IgD-negative memory B cell (primary cell): ENCODE data around the gene PODNL1. TPM values are rescaled to one million over a fixed set of nuclear protein-coding genes. Genes with fewer than 3 reads are reported as not detected.
A peak's percentile ranks its signal among the peaks of the same experiment; 100 is the strongest.
"Not testable (repeated sequence)": the region's sequence is repeated elsewhere in the genome, so short reads cannot be mapped to it uniquely, and the experiment has no call there.

Source experiments
- H3K27ac Mint-ChIP-seq, 3 donors: one replicate each; pipeline ENCODE4 v1.8.0; 2020 to 2022; ENCODE audit warnings: mild to moderate bottlenecking in 3 of 3, mixed read lengths in 3 of 3, moderate library complexity in 1 of 3
- H3K27me3 Mint-ChIP-seq: one replicate; pipeline ENCODE4 v1.8.0; 2021; ENCODE audit warnings: mixed read lengths
- H3K36me3 Mint-ChIP-seq: one replicate; pipeline ENCODE4 v1.8.0; 2020; ENCODE audit warnings: mild to moderate bottlenecking, mixed read lengths
- H3K4me1 Mint-ChIP-seq, 3 donors: one replicate each; pipeline ENCODE4 v1.8.0; 2020 to 2022; ENCODE audit warnings: mixed read lengths in 3 of 3, mild to moderate bottlenecking in 1 of 3
- H3K4me3 Mint-ChIP-seq, 4 donors: one replicate each; pipeline ENCODE4 v1.8.0; 2020 to 2022; ENCODE audit warnings: mild to moderate bottlenecking in 4 of 4, mixed read lengths in 4 of 4, moderate library complexity in 3 of 4
- H3K9me3 Mint-ChIP-seq, 3 donors: one replicate each; pipeline ENCODE4 v1.8.0; 2020 to 2021; ENCODE audit warnings: mixed read lengths in 3 of 3, mild to moderate bottlenecking in 1 of 3
- polyA plus RNA-seq: library from polyadenylated mRNA; unstranded; fragments of 300-500 nt; fragmentation: Illumina TruSeq; gene quantifications from one replicate; pipeline ENCODE4 v1.2.3, GENCODE V29; 2021

PODNL1 gene
- polyA plus RNA-seq, 1 donor from 2014 or later = not detected

DNA sequence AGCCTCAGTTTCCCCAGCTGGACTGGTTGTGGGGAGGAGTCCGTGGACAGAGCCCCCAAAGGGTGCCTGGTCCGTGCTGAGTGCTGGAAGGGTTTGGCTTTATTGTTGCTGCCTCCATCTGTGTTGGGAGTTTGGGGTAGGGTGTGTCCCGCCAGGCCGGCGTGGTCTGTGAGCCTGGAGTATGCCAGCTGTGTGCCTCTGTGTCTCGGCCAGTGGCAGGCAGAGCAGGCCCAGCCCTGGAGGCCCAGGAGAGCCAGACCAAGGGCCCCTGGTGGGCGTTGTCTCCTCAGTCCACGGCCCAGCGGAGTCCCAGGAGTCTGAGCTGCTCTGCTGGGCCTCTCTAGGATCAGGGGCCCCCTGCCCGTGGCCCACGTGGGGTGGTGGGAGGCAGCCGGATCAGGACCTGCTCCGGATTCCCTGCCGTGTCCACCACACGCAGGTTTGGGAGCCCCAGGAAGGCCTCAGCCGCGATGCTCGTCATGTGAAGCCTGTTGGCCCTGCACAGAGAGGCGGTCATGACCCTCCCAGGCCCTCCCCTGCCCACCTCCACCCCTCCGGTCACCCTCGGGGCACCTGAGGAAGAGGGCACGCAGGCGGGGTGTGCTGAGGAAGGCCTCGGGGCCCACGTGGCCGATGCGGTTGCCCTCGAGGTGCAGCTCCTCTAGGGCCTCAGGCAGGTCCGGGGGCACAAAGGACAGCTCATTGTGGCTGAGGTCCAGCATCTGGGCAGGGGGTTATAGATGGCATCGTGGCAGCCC lies 6.6 kb downstream of the PODNL1 start:
- H3K36me3 Mint-ChIP-seq = peaks cover 3% of the 10 kb centered on the region
- H3K27ac Mint-ChIP-seq = no peak overlapping the region
- peaks cover 0 to 3% (median 0%) of the 10 kb centered on the region in 3 donors for H3K4me1 Mint-ChIP-seq
- H3K27me3 Mint-ChIP-seq = peaks cover 9% of the 10 kb centered on the region
- no peaks in the 10 kb centered on the region for H3K9me3 Mint-ChIP-seq
- H3K4me3 Mint-ChIP-seq = no peak overlapping the region

DNA sequence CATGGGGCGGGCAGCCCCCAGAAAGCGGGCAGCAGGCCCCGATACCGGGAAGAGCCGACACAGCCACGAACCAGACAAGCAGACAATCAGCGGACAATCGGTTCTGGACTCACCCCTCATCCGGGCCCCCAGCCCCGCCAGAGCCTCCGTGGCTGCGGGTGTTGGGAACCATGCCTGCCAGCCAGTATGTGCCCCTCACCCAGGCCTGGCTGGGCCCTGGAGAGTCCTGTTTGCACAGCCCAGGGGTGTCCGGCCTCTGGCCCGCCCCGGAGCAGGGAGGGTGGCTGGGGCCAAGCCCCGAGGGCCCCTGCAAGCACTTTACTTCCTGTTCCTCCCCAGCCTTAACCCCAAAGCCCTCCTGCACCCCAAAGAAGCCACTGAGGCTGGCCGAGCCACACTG lies 7.8 kb downstream of the PODNL1 start:
- Mint-ChIP-seq H3K27me3 (peaks cover 6% of the 10 kb centered on the region), H3K27ac (no peak overlapping the region), H3K4me3 (no peak overlapping the region), H3K9me3 (no peaks in the 10 kb centered on the region), H3K4me1 (peaks cover 0 to 3% (median 3%) of the 10 kb centered on the region in 3 donors), H3K36me3 (peaks cover 3% of the 10 kb centered on the region)

- H3K36me3 Mint-ChIP-seq = peaks cover 7% of the 10 kb centered on the region
- H3K4me3 Mint-ChIP-seq = no peak overlapping the region
- peaks cover 0 to 3% (median 3%) of the 10 kb centered on the region in 3 donors for H3K4me1 Mint-ChIP-seq
- H3K9me3 Mint-ChIP-seq = no peaks in the 10 kb centered on the region
- H3K27me3 Mint-ChIP-seq = peaks cover 6% of the 10 kb centered on the region
- H3K27ac Mint-ChIP-seq = no peak overlapping the region
Observed at GRCh38 chr19:13929956-13930355, 8.3 kb downstream of the PODNL1 start.

DNA sequence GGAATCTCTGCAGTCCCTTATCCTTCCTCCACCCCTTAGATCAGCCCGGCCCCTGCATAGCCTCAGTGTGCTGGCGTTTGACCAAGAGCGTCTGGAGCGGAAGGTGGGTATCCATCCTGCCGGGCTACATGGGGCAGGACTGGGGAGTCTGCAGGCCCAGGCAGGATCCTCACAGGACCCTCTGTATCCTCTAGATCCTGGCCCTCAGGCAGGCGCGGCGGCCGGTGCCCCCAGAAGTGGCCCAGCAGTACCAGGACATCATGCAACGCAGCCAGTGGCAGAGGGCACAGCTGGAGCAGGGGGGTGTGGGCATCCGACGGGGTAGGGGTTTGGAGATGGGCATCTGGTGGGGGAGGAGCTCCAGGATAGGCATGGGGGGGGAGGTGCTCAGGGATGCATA lies 8.9 kb downstream of the PODNL1 start:
- peaks cover 4% of the 10 kb centered on the region for H3K27me3 Mint-ChIP-seq
- H3K4me1 Mint-ChIP-seq = peaks cover 0 to 3% (median under 1%) of the 10 kb centered on the region in 3 donors
- no peak overlapping the region for H3K27ac Mint-ChIP-seq
- H3K9me3 Mint-ChIP-seq = no peaks in the 10 kb centered on the region
- peaks cover 10% of the 10 kb centered on the region for H3K36me3 Mint-ChIP-seq
- no peak overlapping the region for H3K4me3 Mint-ChIP-seq

DNA sequence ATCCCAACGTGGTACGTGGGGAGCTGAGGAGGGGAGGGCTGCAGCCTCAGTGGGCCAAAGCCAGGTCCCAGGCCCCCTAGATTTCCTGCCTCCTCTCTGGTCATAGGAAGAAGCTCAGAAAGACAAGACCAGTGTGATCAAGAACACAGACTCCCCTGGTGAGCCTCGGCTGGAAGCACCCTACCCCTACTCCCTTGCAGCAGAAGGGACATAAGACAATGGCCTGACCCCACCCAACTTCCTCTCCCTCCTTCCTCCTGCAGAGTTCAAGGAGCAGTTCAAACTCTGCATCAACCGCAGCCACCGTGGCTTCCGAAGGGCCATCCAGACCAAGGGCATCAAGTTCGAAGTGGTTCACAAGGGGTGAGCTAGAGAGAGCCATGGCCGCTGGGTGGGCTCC lies 11.5 kb downstream of the PODNL1 start:
- H3K4me3 Mint-ChIP-seq = no peak overlapping the region
- no peak overlapping the region for H3K27ac Mint-ChIP-seq
- peaks cover 0 to 3% (median 0%) of the 10 kb centered on the region in 3 donors for H3K4me1 Mint-ChIP-seq
- H3K9me3 Mint-ChIP-seq = no peaks in the 10 kb centered on the region
- peaks cover 18% of the 10 kb centered on the region for H3K36me3 Mint-ChIP-seq
- no peaks in the 10 kb centered on the region for H3K27me3 Mint-ChIP-seq

GRCh38 chr19:13926010-13926409 lies 12.2 kb downstream of the PODNL1 start:
- Mint-ChIP-seq H3K4me1 (peaks cover 0 to 8% (median 0%) of the 10 kb centered on the region in 3 donors), H3K9me3 (peaks cover 0 to 2% (median 0%) of the 10 kb centered on the region in 3 donors), H3K4me3 (no peak overlapping the region), H3K27ac (no peak overlapping the region), H3K36me3 (peaks cover 24% of the 10 kb centered on the region), H3K27me3 (no peaks in the 10 kb centered on the region)

DNA sequence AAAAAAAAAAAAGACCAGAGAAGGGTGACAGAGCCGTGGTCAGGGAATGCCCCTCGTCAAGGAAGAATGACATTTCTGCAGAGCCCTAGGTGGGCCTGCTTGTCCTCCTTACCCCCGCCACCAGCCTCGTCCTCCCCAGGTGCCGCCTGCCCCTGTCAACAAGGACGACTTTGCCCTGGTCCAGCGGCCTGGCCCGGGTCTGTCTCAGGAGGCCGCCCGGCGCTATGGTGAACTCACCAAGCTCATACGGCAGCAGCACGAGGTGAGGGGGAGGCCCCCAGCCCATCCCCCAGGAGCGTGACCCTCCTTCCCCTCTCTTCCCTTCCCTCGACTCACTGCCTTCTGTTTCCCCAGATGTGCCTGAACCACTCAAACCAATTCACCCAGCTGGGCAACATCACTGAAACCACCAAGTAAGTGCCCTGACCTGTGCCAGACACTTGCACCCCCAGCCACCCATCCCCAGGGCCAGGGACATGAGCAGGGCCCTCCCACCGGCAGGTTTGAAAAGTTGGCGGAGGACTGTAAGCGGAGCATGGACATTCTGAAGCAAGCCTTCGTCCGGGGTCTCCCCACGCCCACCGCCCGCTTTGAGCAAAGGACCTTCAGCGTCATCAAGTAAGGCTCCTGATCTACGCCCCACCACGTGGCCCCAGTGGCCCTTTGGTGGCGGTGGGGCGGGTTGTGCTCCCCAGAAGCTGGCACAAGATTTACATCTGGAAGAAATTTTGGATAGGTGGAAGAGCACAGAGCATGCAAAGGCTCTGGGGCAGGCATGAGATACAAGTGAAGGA lies 14.8 kb downstream of the PODNL1 start:
- Mint-ChIP-seq H3K36me3 (peaks cover 25% of the 10 kb centered on the region), H3K4me3 (no peak overlapping the region), H3K9me3 (peaks cover 0 to 2% (median 0%) of the 10 kb centered on the region in 3 donors), H3K27ac (no peak overlapping the region), H3K27me3 (no peaks in the 10 kb centered on the region), H3K4me1 (peaks cover 0 to 8% (median 0%) of the 10 kb centered on the region in 3 donors)

- H3K36me3 Mint-ChIP-seq = peaks cover 23% of the 10 kb centered on the region
- H3K27me3 Mint-ChIP-seq, H3K4me3 Mint-ChIP-seq, H3K27ac Mint-ChIP-seq, H3K9me3 Mint-ChIP-seq, H3K4me1 Mint-ChIP-seq: not testable (repeated sequence)
Observed at GRCh38 chr19:13922118-13922517, 16.1 kb downstream of the PODNL1 start.

GRCh38 chr19:13920940-13921747 lies 17.1 kb downstream of the PODNL1 start:
- peak overlapping the region in 1 of 4 donors; percentile 45 for H3K4me3 Mint-ChIP-seq
- H3K27me3 Mint-ChIP-seq = no peaks in the 10 kb centered on the region
- peaks cover 23% of the 10 kb centered on the region for H3K36me3 Mint-ChIP-seq
- peaks cover 0 to 2% (median 0%) of the 10 kb centered on the region in 3 donors for H3K9me3 Mint-ChIP-seq
- H3K27ac Mint-ChIP-seq = peak overlapping the region in 2 of 3 donors; percentile 59 to 67
- peaks cover 0 to 7% (median 0%) of the 10 kb centered on the region in 3 donors for H3K4me1 Mint-ChIP-seq

DNA sequence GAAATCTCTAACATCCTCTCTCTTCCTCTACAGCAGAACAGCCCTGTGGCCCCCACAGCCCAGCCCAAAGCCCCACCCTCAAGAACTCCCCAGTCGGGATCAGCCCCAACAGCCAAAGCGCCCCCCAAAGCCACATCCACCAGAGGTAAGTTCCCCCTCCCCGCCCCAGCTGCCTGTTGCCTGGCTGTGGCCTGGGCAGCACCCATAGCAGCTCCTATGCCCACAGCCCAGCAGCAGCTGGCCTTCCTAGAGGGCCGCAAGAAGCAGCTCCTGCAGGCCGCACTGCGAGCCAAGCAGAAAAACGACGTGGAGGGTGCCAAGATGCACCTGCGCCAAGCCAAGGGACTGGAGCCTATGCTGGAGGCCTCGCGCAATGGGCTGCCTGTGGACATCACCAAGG lies 17.7 kb downstream of the PODNL1 start:
- H3K27me3 Mint-ChIP-seq = no peaks in the 10 kb centered on the region
- no peak overlapping the region for H3K4me3 Mint-ChIP-seq
- H3K36me3 Mint-ChIP-seq = peaks cover 23% of the 10 kb centered on the region
- H3K9me3 Mint-ChIP-seq = peaks cover 0 to 2% (median 0%) of the 10 kb centered on the region in 3 donors
- H3K4me1 Mint-ChIP-seq = peaks cover 0 to 5% (median 0%) of the 10 kb centered on the region in 3 donors
- no peak overlapping the region for H3K27ac Mint-ChIP-seq

DNA sequence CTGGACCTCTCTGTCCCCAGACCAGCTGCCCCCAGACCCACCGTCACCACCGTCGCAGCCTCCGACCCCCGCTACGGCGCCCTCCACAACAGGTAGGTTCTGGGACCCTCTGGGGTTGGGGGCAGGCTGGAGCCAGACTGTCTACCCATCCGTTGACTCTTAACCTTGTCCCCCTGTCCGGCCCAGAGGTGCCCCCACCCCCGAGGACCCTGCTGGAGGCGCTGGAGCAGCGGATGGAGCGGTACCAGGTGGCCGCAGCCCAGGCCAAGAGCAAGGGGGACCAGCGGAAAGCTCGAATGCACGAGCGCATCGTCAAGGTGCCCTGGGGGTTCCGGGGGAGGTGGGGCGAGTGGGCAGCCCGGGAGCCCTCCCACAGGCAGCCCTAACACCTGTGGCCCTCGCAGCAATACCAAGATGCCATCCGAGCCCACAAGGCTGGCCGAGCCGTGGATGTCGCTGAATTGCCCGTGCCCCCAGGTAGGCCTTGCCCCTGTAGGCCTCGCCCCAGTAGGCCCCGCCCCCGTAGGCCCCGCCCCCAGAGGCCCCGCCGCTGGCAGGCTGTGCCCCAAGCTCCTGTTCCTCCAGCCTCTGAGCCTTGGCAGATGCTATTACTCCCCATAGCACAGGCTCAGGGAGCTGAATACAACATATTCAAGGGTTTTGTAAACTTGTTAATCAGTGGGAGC lies 19.3 kb downstream of the PODNL1 start:
- no peak overlapping the region for H3K4me3 Mint-ChIP-seq
- peaks cover 0 to 5% (median 0%) of the 10 kb centered on the region in 3 donors for H3K4me1 Mint-ChIP-seq
- peaks cover 0 to 2% (median 0%) of the 10 kb centered on the region in 3 donors for H3K9me3 Mint-ChIP-seq
- H3K27ac Mint-ChIP-seq = no peak overlapping the region
- H3K27me3 Mint-ChIP-seq = no peaks in the 10 kb centered on the region
- H3K36me3 Mint-ChIP-seq = peaks cover 16% of the 10 kb centered on the region

GRCh38 chr19:13917888-13918406 lies 20.3 kb downstream of the PODNL1 start:
- Mint-ChIP-seq H3K9me3 (peaks cover 0 to 2% (median 0%) of the 10 kb centered on the region in 3 donors), H3K27me3 (no peaks in the 10 kb centered on the region), H3K36me3 (peaks cover 13% of the 10 kb centered on the region), H3K4me1 (peaks cover 0 to 5% (median 0%) of the 10 kb centered on the region in 3 donors), H3K4me3 (no peak overlapping the region), H3K27ac (no peak overlapping the region)

DNA sequence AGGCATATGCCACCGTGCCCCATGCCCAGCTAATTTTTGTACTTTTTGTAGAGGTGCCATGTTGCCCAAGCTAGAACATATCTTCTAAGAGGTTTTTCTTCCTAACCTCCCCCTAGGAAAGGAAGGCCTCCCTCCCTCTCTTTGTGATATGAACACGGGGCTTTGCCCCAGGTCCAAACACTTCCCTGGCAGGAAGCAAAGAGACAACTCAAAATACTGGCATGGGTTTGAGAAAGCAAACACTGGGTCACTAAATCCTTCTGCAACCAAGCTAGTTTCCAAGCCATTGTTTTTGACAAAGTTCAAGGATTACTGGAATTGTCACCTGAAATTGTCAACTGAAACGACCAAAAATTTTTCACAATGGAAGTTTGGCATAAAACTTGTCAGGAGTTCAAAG lies 23.4 kb downstream of the PODNL1 start:
- Mint-ChIP-seq H3K4me3 (no peak overlapping the region), H3K4me1 (no peaks in the 10 kb centered on the region), H3K36me3 (peaks cover 2% of the 10 kb centered on the region), H3K27me3 (no peaks in the 10 kb centered on the region), H3K9me3 (no peaks in the 10 kb centered on the region), H3K27ac (no peak overlapping the region)

- H3K9me3 Mint-ChIP-seq = no peaks in the 10 kb centered on the region
- H3K36me3 Mint-ChIP-seq = peaks cover 3% of the 10 kb centered on the region
- no peaks in the 10 kb centered on the region for H3K4me1 Mint-ChIP-seq
- no peak overlapping the region for H3K4me3 Mint-ChIP-seq
- no peaks in the 10 kb centered on the region for H3K27me3 Mint-ChIP-seq
- no peak overlapping the region for H3K27ac Mint-ChIP-seq
Observed at GRCh38 chr19:13913352-13913751, 24.9 kb downstream of the PODNL1 start.
